Putamen (tissue), 1 donor: ENCODE measurements around the gene MYL5.

ENCODE experiments used
- DNase-seq: peaks from one replicate; pipeline ENCODE4 v3.0.0-alpha.2; 2016; ENCODE audit warnings: low spot score

Gene MYL5

DNA sequence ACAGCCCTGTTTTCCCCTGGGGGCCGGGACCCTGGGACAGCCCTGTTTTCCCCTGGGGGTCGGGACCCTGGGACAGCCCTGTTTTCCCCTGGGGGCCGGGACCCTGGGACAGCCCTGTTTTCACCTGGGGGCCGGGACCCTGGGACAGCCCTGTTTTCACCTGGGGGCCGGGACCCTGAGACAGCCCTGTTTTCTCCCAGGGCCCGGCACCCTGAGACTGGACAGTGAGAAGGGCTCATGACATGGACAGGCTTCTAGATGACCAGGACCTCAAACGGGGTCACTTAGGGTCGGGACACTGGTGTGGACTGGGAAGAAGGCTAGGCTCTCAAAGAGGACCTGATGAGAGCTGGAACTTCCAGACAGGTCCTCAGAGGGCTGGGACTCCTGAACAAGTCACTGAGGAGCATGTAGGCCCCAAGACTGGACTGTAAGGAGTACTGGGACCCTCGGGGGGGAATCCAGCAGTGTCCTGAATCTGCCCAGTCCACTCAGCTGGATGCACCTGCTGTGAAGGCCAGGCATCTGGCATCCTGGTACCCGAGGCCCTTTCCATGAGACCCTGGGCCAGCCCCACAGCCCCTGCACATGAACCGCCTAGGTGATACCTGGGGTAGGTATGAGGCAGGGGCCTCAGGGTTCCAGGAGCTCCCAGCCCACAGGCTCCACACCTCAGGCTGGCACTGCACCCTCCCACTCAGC is 33.7 kb downstream of the MYL5 start:
- DNase-seq: no peak

GRCh38 chr4:708631-708933 is 34.2 kb downstream of the MYL5 start:
- no peak for DNase-seq

DNA sequence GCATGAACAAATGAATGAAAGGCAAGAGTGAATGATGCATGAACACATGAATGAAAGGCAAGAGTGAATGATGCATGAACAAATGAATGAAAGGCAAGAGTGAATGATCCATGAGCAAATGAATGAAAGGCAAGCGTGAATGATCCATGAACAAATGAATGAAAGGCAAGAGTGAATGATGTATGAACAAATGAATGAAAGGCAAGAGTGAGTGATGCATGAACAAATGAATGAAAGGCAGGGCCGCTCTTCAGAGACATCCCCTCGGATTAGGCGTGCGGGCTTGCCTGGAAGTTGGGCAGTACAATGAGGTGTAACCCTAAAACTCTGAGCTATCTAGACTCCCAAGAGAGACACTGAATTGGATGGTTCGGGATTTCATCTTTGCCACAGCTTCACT is 35.0 kb downstream of the MYL5 start:
- DNase-seq: no peak

- DNase-seq: no peak
Measured at GRCh38 chr4:710116-710515, 35.8 kb downstream of the MYL5 start.

DNA sequence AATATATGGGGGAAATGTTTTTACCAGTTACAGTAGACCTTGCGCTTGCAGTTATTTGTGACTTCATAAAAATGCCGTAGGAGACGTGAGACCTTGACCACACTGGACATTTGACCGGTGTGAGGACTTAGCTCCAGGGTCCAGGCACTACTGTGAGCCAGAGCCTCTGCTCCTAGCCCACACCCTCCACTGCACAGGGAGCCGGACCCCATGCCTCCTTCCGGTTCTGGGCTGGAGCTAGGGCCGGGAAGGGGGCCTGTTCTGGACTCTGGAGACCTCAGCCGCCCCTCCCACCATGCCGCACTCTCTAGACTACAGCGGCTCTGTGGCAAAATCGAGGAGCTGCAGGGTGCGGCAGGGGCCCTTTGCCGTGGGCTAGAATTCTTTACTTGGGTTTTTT is 36.6 kb downstream of the MYL5 start:
- DNase-seq: no peak

DNA sequence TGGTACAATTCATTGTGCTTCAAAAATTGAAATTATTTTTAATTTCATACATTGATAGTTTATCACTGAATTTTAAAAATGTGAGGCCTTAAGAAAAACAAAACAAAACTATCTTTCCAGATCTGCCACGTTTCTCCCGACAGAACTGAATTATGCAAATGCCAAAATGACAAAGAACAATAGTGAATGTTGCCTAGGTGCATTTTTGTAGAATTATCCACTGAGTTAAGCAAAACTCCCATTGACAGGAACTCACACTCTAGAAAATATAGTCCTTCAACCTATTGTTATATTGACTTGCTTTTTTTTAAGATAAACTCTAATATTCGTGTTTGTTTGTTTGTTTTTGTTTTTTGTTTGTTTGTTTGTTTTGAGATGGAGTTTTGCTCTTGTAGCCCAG is 37.8 kb downstream of the MYL5 start:
- no peak for DNase-seq

DNA sequence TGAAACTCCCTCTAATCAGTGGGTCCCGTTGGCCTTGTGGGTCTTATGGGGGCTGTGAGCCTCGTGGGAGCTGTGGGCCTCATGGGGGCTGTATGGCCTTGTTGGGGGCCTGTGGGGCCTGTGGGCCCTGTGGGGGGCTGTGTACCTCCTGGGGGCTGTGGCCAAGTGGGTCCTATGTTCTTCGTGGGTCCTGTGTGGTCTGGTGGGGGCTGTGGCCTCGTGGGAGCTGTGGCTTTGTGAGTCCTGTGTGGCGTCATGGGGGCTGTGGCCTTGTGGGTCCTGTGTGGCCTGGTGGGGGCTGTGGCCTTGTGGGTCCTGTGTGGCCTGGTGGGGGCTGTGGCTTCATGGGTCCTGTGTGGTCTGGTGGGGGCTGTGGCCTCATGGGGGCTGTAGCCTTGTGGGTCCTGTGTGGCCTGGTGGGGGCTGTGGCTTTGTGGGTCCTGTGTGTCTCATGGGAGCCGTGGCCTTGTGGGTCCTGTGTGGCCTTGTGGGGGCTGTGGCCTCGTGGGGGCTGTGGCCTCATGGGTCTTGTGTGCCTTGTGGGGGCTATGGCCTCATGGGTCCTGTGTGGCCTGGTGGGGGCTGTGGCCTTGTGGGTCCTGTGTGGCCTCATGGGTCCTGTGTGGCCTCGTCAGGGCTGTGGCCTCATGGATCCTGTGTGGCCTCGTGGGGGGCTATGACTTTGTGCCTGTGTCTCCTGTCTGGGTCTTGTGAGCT is 38.7 kb downstream of the MYL5 start:
- no peak for DNase-seq

DNA sequence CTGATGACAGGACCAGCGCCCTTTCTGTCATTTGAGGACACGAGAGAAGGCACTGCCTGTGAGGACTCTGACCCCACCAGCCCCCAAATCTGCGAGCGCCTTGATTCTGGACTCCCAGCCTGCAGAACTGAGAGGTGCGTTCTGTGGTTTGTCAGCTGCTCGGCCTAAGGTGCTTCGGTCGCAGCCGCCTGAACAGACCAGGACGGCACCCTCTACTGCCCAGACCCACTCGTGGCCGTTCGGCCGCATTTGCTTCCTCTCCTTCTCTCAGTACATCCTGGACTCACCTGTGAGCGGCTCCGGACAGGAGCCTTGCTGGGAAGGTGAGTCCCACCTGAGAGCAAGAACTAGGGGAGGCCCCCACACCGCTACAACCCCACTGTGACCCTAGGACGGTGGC is 39.7 kb downstream of the MYL5 start:
- no peak for DNase-seq

DNA sequence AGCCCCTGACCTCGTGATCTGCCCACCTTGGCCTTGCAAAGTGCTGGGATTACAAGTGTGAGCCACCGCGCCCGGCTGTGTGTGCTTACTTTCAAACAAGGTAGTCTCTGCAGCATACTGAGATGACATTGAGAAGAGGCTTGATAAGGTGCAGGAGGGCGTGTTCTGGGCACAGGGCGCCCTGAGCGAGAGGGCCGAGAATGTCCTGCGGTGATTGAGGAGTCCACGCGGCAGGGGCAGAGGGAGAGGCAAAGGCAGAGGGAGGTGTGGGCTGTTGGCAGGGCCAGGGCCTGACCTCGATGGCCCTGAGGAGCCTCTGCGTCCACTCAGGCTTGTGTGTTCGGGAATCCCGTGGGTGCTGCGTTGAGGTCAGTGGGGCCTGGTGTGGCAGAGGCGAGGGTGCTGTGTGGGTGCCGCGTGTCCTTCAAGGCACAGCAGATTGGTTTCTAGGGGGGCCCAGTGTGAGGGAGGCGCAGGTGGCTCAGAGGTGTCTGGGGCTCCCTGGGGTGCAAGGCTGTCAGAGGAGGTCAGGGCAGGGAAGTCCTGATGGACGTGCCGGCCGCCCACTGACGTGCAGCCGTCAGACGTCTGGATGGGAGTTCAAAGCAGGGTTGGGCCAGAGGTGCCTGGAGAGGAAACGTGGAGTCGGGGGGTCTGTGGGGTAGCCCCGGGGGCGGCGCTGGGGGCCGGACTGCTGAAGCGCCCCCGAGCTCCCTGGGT is 43.4 kb downstream of the MYL5 start:
- no peak for DNase-seq

DNA sequence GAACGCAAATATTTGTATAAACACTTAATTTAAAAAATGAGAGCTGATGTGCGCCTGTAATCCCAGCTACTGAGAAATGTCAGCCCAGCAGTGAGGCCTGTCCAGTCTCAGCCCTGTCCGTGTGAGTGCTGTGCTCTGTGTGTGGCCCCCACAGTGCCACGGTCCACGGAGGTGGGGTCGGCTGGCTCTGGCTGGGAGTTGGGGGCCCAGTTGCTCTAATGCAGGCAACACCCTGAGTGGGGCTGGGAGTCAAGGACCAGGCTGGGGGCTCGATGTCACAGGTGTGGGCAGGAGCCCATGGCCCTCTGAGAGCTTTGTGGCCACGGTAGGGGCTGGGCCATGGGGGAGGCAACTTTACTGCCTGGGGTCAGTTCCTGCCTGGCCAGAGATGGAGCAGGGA is 44.1 kb downstream of the MYL5 start:
- DNase-seq: no peak

GRCh38 chr4:720111-720860 is 45.9 kb downstream of the MYL5 start:
- no peak for DNase-seq

DNA sequence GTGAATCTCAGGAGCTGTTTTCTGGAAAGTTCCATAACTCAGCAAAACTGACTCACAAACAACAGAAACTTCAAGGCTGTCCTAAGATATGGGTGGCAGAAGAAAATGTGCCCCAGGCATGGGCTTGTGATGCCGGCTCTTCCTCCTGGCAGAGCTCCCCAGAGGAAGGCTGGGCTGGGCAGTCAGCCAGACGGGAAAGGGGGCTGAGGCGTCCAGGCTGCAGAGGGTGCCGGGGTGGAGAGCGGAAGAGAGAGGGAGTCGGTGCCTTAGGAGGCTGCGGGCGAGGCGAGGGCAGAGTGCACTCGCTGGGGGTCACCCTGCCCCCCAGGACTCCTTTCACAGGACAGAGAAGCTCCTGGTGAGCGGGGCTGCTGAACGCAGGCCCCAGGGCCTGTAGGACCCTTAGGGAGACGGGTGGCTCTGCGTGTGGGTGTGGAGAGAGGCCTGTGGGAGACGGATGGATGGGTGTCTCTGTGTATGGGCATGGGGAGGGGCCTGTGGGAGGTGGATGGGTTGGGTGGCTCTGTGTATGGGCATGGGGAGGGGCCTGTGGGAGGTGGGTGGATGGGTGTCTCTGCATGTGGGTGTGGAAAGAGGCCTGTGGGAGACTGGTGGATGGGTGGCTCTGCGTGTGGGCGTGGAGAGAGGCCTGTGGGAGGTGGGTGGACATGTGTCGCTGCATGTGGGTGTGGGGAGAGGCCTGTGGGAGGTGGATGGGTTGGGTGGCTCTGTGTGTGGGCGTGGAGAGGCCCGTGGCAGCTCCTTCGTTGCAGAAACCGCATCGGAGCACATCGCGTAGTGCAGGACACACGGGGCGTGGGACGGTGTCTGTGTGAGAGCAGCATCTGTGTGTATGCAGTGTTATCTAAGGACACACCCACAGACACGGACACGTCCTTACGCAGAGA is 47.2 kb downstream of the MYL5 start:
- DNase-seq: no peak

- DNase-seq: peak; percentile 40
Measured at GRCh38 chr4:722169-722725, 47.9 kb downstream of the MYL5 start.

DNA sequence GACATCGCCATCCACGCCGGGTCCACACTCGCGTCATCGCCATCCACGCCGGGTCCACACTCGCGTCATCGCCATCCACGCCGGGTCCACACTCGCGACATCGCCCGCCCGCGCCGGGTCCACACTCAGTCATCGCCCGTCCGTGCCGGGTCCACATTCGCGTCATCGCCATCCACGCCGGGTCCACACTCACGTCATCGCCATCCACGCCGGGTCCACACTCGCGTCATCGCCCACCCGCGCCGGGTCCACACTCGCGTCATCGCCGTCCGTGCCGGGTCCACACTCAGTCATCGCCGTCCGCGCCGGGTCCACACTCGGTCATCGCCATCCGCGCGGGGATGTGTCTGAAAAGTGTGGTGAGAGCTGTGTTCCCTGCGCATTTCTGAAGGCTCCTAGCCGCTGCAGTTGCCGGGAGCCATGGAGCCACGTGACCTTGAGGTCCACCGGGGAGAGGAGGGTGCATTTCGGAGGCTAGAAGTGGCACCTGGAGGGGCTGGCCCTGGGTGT is 48.6 kb downstream of the MYL5 start:
- no peak for DNase-seq

- no peak for DNase-seq
Measured at GRCh38 chr4:723751-724530, 49.6 kb downstream of the MYL5 start.

DNA sequence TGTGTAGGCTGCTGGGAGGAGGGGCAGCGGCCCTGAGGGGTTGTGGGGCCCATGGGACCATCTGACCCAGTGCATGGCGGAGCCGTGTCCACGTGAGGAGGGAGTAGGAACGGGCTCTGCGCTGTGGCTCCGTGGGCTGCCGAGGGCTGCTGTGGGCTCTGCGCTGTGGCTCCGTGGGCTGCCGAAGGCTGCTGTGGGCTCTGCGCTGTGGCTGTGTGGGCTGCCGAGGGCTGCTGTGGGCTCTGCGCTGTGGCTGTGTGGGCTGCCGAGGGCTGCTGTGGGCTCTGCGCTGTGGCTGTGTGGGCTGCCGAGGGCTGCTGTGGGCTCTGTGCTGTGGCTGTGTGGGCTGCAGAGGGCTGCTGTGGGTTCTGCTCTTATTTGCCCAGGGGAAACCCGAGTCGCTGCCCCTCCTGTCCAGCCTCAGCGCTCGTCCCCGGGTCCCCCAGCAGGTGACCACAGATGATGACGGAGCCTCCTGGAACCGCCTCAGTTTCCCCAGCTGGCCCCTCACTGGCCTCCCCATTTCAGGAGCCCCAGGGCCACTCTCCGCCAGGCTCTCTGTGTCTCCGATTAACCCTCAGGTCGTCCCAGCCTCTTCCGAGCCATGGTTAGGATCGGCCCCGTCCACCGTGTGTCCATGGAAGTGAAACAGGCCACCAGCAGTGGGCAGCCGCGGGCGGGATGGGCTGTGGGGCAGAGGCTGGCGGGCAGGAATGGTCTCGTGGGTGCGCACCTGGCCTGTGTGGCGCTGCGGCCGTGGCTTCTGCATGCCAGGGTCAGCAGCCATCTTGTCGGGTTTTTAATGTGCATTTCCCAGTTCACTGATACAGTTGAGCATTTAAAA is 51.3 kb downstream of the MYL5 start:
- DNase-seq: no peak

- no peak for DNase-seq
Measured at GRCh38 chr4:726235-726787, 52.0 kb downstream of the MYL5 start.

- DNase-seq: no peak
Measured at GRCh38 chr4:726838-727237, 52.5 kb downstream of the MYL5 start.

DNA sequence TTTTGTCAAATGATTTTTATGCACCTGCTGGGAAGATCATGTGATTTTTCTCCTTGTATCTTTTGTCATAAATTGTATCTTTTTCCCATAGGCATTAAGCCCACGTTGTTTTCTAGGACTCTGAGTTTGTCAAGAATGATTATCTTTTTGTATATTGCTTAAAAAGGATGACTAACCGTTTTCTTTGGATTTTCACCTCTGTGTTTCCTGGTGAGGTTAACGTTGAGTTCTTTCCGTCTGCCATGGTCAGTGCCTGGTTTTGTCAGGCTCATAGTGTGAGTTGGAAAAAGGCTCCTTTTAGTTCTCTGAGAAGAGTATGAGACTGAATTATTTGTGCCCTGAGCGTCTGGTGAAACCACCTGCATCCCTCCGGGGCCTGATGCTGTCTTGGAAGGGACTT is 53.2 kb downstream of the MYL5 start:
- no peak for DNase-seq
